MM.1S (cell line): ENCODE data around the gene ARSK.

Experiments used
- EZH2phosphoT487 ChIP-seq: fragments of 300-600 bp; sonication (generic); IDR thresholded peaks from 2 replicates; pipeline ENCODE4 v1.6.1; 2018; ENCODE audit warnings: antibody characterized with exemption, low read length
- TF ChIP-seq, protein P1 (sequence below): fragments of 300-600 bp; sonication (generic); IDR thresholded peaks from 2 replicates; pipeline ENCODE4 v1.5.1; 2016; ENCODE audit warnings: antibody characterized with exemption, low read length, mixed read lengths

DNA sequence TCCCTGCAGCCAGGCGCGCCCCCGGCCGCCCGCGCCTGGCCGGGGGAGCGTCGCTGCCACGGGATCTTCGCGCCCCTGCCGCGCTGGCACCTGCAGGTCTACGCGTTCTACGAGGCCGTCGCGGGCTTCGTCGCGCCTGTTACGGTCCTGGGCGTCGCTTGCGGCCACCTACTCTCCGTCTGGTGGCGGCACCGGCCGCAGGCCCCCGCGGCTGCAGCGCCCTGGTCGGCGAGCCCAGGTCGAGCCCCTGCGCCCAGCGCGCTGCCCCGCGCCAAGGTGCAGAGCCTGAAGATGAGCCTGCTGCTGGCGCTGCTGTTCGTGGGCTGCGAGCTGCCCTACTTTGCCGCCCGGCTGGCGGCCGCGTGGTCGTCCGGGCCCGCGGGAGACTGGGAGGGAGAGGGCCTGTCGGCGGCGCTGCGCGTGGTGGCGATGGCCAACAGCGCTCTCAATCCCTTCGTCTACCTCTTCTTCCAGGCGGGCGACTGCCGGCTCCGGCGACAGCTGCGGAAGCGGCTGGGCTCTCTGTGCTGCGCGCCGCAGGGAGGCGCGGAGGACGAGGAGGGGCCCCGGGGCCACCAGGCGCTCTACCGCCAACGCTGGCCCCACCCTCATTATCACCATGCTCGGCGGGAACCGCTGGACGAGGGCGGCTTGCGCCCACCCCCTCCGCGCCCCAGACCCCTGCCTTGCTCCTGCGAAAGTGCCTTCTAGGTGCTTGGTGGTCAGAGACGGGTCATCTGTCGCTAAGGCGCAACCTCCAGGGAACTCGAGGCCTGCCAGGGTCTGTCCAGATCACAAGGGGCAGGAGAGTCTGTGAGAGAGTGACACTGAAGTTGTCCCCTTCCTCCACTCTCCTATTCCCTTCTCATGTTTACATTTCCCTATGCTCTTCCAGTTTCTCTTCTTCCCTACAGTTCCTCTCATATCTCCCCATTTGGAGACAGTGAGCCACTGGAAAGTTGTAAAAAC, 66.3 kb downstream of the ARSK start:
- TF ChIP-seq, protein P1, sequence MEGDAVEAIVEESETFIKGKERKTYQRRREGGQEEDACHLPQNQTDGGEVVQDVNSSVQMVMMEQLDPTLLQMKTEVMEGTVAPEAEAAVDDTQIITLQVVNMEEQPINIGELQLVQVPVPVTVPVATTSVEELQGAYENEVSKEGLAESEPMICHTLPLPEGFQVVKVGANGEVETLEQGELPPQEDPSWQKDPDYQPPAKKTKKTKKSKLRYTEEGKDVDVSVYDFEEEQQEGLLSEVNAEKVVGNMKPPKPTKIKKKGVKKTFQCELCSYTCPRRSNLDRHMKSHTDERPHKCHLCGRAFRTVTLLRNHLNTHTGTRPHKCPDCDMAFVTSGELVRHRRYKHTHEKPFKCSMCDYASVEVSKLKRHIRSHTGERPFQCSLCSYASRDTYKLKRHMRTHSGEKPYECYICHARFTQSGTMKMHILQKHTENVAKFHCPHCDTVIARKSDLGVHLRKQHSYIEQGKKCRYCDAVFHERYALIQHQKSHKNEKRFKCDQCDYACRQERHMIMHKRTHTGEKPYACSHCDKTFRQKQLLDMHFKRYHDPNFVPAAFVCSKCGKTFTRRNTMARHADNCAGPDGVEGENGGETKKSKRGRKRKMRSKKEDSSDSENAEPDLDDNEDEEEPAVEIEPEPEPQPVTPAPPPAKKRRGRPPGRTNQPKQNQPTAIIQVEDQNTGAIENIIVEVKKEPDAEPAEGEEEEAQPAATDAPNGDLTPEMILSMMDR = no peak
- no peak for TF ChIP-seq EZH2phosphoT487
